ENCODE results near the gene OSM.

The OSM gene

GRCh38 chr22:30276039-30276438 is 9.4 kb upstream of the OSM start:
- DNase-seq (ENCODE audit: low read depth in 1 of 2, low spot score in 1 of 2) = no peak
- in situ Hi-C loops (cut with HindIII; ENCODE audit: low pct_unique_long_range_greater_than_20kb, low sequenced_read_pairs) = no loop called here
- TF ChIP-seq JUND (IDR thresholded peaks at IDR 0.05; ENCODE audit: low read depth) = no peak

GRCh38 chr22:30275625-30276024 is 9.0 kb upstream of the OSM start:
- no peak for TF ChIP-seq JUND (IDR thresholded peaks at IDR 0.05; ENCODE audit: low read depth)
- DNase-seq (ENCODE audit: low read depth in 1 of 2, low spot score in 1 of 2) = no peak
- in situ Hi-C loops (cut with HindIII; ENCODE audit: low pct_unique_long_range_greater_than_20kb, low sequenced_read_pairs) = no loop called here

GRCh38 chr22:30274437-30274812 is 7.8 kb upstream of the OSM start:
- no peak for DNase-seq (ENCODE audit: low read depth in 1 of 2, low spot score in 1 of 2)
- in situ Hi-C loops (cut with HindIII; ENCODE audit: low pct_unique_long_range_greater_than_20kb, low sequenced_read_pairs) = no loop called here
- no peak for TF ChIP-seq JUND (IDR thresholded peaks at IDR 0.05; ENCODE audit: low read depth)

GRCh38 chr22:30273711-30274436 is 7.2 kb upstream of the OSM start:
- in situ Hi-C loops (cut with HindIII; ENCODE audit: low pct_unique_long_range_greater_than_20kb, low sequenced_read_pairs) = no loop called here
- DNase-seq (ENCODE audit: low read depth in 1 of 2, low spot score in 1 of 2) = no peak
- no peak for TF ChIP-seq JUND (IDR thresholded peaks at IDR 0.05; ENCODE audit: low read depth)

GRCh38 chr22:30272781-30273601 is 6.3 kb upstream of the OSM start:
- in situ Hi-C loops (cut with HindIII; ENCODE audit: low pct_unique_long_range_greater_than_20kb, low sequenced_read_pairs) = no loop called here
- no peak for TF ChIP-seq JUND (IDR thresholded peaks at IDR 0.05; ENCODE audit: low read depth)
- DNase-seq (ENCODE audit: low read depth in 1 of 2, low spot score in 1 of 2) = no peak

- in situ Hi-C loops (cut with HindIII; ENCODE audit: low pct_unique_long_range_greater_than_20kb, low sequenced_read_pairs) = no loop called here
- no peak for TF ChIP-seq JUND (IDR thresholded peaks at IDR 0.05; ENCODE audit: low read depth)
These were observed 4.2 kb upstream of the OSM start for GRCh38 chr22:30270832-30271231.

GRCh38 chr22:30268331-30268730 is 1.7 kb upstream of the OSM start:
- DNase-seq (ENCODE audit: low read depth in 1 of 2, low spot score in 1 of 2) = no peak
- TF ChIP-seq JUND (IDR thresholded peaks at IDR 0.05; ENCODE audit: low read depth) = no peak
- in situ Hi-C loops (cut with HindIII; ENCODE audit: low pct_unique_long_range_greater_than_20kb, low sequenced_read_pairs) = no loop called here

More at GRCh38 chr22:30270832-30271231, 4.2 kb upstream of the OSM start:
- DNase-seq (ENCODE audit: low read depth in 1 of 2, low spot score in 1 of 2) = no peak

- no peak for DNase-seq (ENCODE audit: low read depth in 1 of 2, low spot score in 1 of 2)
- TF ChIP-seq JUND (IDR thresholded peaks at IDR 0.05; ENCODE audit: low read depth) = no peak
- in situ Hi-C loops (cut with HindIII; ENCODE audit: low pct_unique_long_range_greater_than_20kb, low sequenced_read_pairs) = no loop called here
These were observed 991 bp upstream of the OSM start for GRCh38 chr22:30267382-30268302.

- TF ChIP-seq JUND (IDR thresholded peaks at IDR 0.05; ENCODE audit: low read depth) = no peak
- in situ Hi-C loops (cut with HindIII; ENCODE audit: low pct_unique_long_range_greater_than_20kb, low sequenced_read_pairs) = no loop called here
- DNase-seq (ENCODE audit: low read depth in 1 of 2, low spot score in 1 of 2) = no peak
These were observed 717 bp downstream of the OSM start for GRCh38 chr22:30265823-30266444.

GRCh38 chr22:30265131-30265720 is 1.4 kb downstream of the OSM start:
- DNase-seq (ENCODE audit: low read depth in 1 of 2, low spot score in 1 of 2) = no peak
- no peak for TF ChIP-seq JUND (IDR thresholded peaks at IDR 0.05; ENCODE audit: low read depth)
- in situ Hi-C loops (cut with HindIII; ENCODE audit: low pct_unique_long_range_greater_than_20kb, low sequenced_read_pairs) = no loop called here

GRCh38 chr22:30263883-30264282 is 2.8 kb downstream of the OSM start:
- DNase-seq (ENCODE audit: low read depth in 1 of 2, low spot score in 1 of 2) = no peak
- in situ Hi-C loops (cut with HindIII; ENCODE audit: low pct_unique_long_range_greater_than_20kb, low sequenced_read_pairs) = no loop called here
- no peak for TF ChIP-seq JUND (IDR thresholded peaks at IDR 0.05; ENCODE audit: low read depth)
